Measurements from ENCODE around the gene TRIB2. TPM values are rescaled to one million over a fixed set of nuclear protein-coding genes. Genes with fewer than 3 reads are reported as not detected.
A peak's percentile ranks its signal among the peaks of the same experiment; 100 is the strongest.

Gene TRIB2
- total RNA-seq, 1 donor = 79.6 TPM

DNA sequence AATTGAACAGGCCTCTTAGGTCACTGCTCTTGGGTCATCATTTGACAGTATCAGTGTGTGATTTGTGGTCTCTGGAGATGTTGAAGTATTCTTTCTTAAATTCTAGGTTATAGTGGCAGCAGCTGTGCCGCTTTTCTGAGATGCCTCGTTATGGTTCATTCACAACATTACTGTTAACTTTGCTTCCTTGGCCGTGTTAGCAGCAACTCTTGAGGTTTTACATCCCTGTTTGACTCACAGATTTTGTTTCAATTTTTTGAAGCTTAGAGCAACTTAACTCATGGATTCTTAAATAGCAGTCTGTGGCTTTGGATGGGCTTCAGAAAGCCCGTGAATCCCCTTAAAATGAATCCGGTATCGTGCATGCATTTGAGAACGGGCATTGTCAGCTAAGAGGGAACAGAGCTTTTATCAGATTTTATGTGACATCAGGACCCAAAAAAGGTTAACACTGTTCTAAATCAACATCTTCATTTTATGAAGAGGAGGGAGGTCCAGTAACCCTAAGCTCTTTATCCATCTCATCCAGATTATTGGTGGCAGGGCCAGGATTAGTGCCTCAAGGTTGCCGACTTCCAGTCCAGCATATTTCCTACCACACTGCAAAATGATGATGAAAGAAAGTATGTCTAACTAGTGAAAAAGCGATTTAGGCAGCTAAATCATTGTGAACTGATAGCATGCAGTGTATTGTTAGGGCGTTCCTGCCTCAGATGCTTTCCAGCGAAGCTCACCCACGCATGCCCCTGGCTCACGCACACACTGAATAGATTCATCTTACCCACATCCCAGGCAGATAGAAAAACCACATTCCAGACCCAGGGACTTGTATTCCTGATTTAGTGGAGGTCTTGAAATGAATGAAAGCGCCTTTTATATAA is 5.1 kb downstream of the TRIB2 start:
- Histone ChIP-seq H3K27ac (ENCODE audit: low read depth, low read length) (peak overlapping the region; percentile 86), H3K4me2 (ENCODE audit: insufficient read depth, low read length) (peak overlapping the region; percentile 85), H3K9me3 (ENCODE audit: low read depth, low read length) (no peaks in the 10 kb centered on the region), H3K79me2 (ENCODE audit: insufficient read depth, low read length) (peaks cover 98% of the 10 kb centered on the region), H2AFZ (ENCODE audit: low read length) (no peak overlapping the region), H4K20me1 (ENCODE audit: insufficient read depth, low read length) (peaks cover 10% of the 10 kb centered on the region), H3K4me3 (ENCODE audit: insufficient read depth, low read length) (peak overlapping the region; percentile 93), H3K4me1 (ENCODE audit: insufficient read depth, low read length) (peaks cover 27% of the 10 kb centered on the region), H3K36me3 (ENCODE audit: insufficient read depth, low read length) (peaks cover 40% of the 10 kb centered on the region), H3K27me3 (ENCODE audit: insufficient read depth, low read length) (no peaks in the 10 kb centered on the region)
- DNase-seq (ENCODE audit: insufficient read length, low spot score, missing footprints) = no peak
- TF ChIP-seq, protein P1, sequence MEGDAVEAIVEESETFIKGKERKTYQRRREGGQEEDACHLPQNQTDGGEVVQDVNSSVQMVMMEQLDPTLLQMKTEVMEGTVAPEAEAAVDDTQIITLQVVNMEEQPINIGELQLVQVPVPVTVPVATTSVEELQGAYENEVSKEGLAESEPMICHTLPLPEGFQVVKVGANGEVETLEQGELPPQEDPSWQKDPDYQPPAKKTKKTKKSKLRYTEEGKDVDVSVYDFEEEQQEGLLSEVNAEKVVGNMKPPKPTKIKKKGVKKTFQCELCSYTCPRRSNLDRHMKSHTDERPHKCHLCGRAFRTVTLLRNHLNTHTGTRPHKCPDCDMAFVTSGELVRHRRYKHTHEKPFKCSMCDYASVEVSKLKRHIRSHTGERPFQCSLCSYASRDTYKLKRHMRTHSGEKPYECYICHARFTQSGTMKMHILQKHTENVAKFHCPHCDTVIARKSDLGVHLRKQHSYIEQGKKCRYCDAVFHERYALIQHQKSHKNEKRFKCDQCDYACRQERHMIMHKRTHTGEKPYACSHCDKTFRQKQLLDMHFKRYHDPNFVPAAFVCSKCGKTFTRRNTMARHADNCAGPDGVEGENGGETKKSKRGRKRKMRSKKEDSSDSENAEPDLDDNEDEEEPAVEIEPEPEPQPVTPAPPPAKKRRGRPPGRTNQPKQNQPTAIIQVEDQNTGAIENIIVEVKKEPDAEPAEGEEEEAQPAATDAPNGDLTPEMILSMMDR (IDR thresholded peaks at IDR 0.05; ENCODE audit: extremely low read depth, low read depth, low read length) = no peak

DNA sequence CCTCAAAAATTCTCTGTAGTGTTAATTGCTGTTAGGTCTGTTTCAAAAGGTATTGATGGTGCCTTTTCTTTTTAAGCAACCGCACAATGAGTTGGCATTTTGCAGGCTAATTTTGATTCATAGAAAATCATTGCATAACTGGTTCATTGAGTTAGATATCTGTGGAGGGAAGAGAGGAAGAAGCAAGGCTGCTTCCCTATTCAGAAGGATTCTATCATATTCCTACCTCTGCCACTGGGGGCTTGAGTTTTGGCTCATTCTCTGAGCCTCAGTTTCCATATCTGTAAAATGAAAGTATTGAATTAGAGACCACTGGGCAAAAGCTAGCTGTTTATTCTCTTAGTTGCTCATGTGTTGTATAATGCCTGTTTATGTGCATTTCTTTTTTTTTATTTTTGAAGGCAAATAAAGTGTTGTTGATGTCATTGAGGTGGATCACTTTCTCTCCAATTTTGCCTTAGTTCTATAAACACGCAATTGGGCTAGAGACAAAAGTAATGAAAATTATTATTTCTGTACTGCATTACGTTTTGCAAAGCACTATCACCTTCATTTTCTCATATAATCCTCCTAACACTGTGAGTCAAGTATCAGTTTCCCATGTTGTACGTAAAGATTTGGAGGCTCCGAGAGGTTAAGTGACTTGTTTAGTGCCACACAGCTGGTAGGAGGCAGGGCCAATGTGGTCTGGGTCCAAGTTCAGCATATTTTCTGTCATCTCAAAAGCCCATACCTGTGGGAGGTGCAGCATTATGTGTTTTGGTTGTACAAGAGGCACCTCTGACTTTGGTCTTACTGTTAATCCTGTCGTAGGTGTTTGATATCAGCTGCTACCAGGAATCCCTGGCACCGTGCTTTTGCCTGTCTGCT is 5.9 kb downstream of the TRIB2 start:
- Histone ChIP-seq H3K4me2 (ENCODE audit: insufficient read depth, low read length) (peak overlapping the region; percentile 85), H3K4me1 (ENCODE audit: insufficient read depth, low read length) (peaks cover 27% of the 10 kb centered on the region), H3K27me3 (ENCODE audit: insufficient read depth, low read length) (no peaks in the 10 kb centered on the region), H3K79me2 (ENCODE audit: insufficient read depth, low read length) (peaks cover 100% of the 10 kb centered on the region), H3K9me3 (ENCODE audit: low read depth, low read length) (no peaks in the 10 kb centered on the region), H4K20me1 (ENCODE audit: insufficient read depth, low read length) (peaks cover 10% of the 10 kb centered on the region), H2AFZ (ENCODE audit: low read length) (no peak overlapping the region), H3K36me3 (ENCODE audit: insufficient read depth, low read length) (peaks cover 44% of the 10 kb centered on the region), H3K27ac (ENCODE audit: low read depth, low read length) (peak overlapping the region; percentile 86), H3K4me3 (ENCODE audit: insufficient read depth, low read length) (peak overlapping the region; percentile 93)
- DNase-seq (ENCODE audit: insufficient read length, low spot score, missing footprints) = no peak
- TF ChIP-seq, protein P1 (IDR thresholded peaks at IDR 0.05; ENCODE audit: extremely low read depth, low read depth, low read length) = peak; percentile 34

DNA sequence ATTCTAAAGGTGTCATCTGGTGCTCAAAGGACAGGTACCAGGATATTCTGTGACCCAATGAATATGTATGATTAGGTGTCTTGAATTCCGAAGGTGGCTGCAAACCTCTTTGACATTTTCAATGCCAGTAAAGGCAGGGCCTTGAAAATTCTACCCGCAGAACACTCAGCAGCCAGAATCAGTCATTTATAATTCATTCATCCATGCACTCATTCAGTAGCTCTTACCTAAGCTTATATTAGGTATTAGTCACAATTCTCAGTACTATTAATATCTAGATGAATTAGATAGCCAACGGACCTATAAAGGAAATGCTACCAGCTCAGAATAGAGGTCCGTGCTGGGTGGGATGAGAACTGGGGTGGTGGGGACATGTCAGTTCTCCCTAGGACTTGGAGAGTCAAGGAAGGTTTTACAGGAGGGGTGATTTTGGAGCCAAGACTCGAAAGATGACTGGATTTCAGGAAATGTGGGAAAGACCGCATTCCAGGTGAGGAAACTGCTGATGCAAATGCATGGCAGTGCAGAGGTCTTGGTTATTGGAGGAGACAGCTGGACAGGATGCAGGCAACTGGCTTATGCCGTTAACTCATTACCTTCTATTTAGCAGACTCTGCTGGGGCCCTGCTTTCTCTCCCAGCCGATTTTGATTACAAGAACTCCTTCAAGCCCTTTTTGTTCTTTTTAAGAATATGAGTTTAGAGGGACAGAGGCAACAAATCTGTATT is 7.2 kb downstream of the TRIB2 start:
- TF ChIP-seq, protein P1 (IDR thresholded peaks at IDR 0.05; ENCODE audit: extremely low read depth, low read depth, low read length) = no peak
- peaks cover 17% of the 10 kb centered on the region for H4K20me1 ChIP-seq (ENCODE audit: insufficient read depth, low read length)
- no peak overlapping the region for H3K4me3 ChIP-seq (ENCODE audit: insufficient read depth, low read length)
- no peaks in the 10 kb centered on the region for H3K9me3 ChIP-seq (ENCODE audit: low read depth, low read length)
- H3K79me2 ChIP-seq (ENCODE audit: insufficient read depth, low read length) = peaks cover 100% of the 10 kb centered on the region
- DNase-seq (ENCODE audit: insufficient read length, low spot score, missing footprints) = no peak
- peaks cover 57% of the 10 kb centered on the region for H3K36me3 ChIP-seq (ENCODE audit: insufficient read depth, low read length)
- H3K27me3 ChIP-seq (ENCODE audit: insufficient read depth, low read length) = no peaks in the 10 kb centered on the region
- H3K4me1 ChIP-seq (ENCODE audit: insufficient read depth, low read length) = peaks cover 27% of the 10 kb centered on the region
- no peak overlapping the region for H3K27ac ChIP-seq (ENCODE audit: low read depth, low read length)
- no peak overlapping the region for H3K4me2 ChIP-seq (ENCODE audit: insufficient read depth, low read length)
- H2AFZ ChIP-seq (ENCODE audit: low read length) = no peak overlapping the region

Data from osteoblast (primary cell).